IMR-90 (cell line): ENCODE measurements around the gene NR1I3. TPM values are rescaled to one million over a fixed set of nuclear protein-coding genes. Genes with fewer than 3 reads are reported as not detected.

Experiments
- ATAC-seq: fragments of 200-7000 bp; cut with Tn5 transposase; 2 replicates; pipeline ENCODE4 v1.9.1; 2020; ENCODE audit warnings: low read depth, mild to moderate bottlenecking, moderate library complexity
- BruUV-seq: library from RNA; stranded (reverse); fragments of 400-500 nt; replicated peaks from 2 replicates; lab custom pipeline; 2021; lab: Mats Ljungman, UMichigan
- CTCF ChIA-PET: fragments of 300-600 bp; formaldehyde crosslinking; extraction: SDS; loops from one replicate; lab custom pipeline; 2021; ENCODE audit warnings: antibody characterized with exemption; lab: Yijun Ruan, JAX
- POLR2A ChIA-PET: fragments of 300-600 bp; sonication (Branson Sonifier 250); formaldehyde crosslinking; loops from one replicate; lab custom pipeline; 2022; ENCODE audit warnings: antibody characterized with exemption; ENCODE audit not compliant: unreplicated experiment; lab: Charles Lee
- DNase-seq: peaks from one replicate; pipeline ENCODE4 v3.0.0; 2013
- H2AFZ ChIP-seq: replicated peaks from 2 replicates; pipeline ENCODE3; 2013; ENCODE audit warnings: low read length, mild to moderate bottlenecking; ENCODE audit not compliant: poor library complexity
- H2AK5ac ChIP-seq: 2 replicates; pipeline ENCODE4 v1.6.1; 2013; ENCODE audit warnings: low read depth, low read length, inconsistent platforms
- H2AK9ac ChIP-seq: replicated peaks from 2 replicates; pipeline ENCODE3; 2013; ENCODE audit warnings: mild to moderate bottlenecking, low read depth, low read length, moderate library complexity; ENCODE audit not compliant: poor library complexity
- H2BK120ac ChIP-seq: 2 replicates; pipeline ENCODE4 v1.6.1; 2013; ENCODE audit warnings: low read depth, low read length, inconsistent platforms
- H2BK15ac ChIP-seq: 3 replicates; pipeline ENCODE4 v1.6.1; 2013; ENCODE audit warnings: low read depth, low read length, inconsistent platforms
- H2BK20ac ChIP-seq: 2 replicates; pipeline ENCODE4 v1.6.1; 2013; ENCODE audit warnings: low read depth, mild to moderate bottlenecking, inconsistent platforms, low read length, moderate library complexity
- H2BK5ac ChIP-seq: 2 replicates; pipeline ENCODE4 v1.6.1; 2013; ENCODE audit warnings: mild to moderate bottlenecking, low read depth, low read length, inconsistent platforms; ENCODE audit not compliant: poor library complexity, severe bottlenecking
- H3K14ac ChIP-seq: replicated peaks from 2 replicates; pipeline ENCODE4 v1.6.1; 2013; ENCODE audit warnings: low read depth, low read length, inconsistent platforms
- H3K18ac ChIP-seq: 2 replicates; pipeline ENCODE4 v1.6.1; 2013; ENCODE audit warnings: low read depth, low read length, control low read depth
- H3K23ac ChIP-seq: 2 replicates; pipeline ENCODE4 v1.6.1; 2013; ENCODE audit warnings: low read depth, low read length, inconsistent platforms
- H3K27ac ChIP-seq: 2 replicates; pipeline ENCODE4 v1.5.1; 2013; ENCODE audit warnings: mild to moderate bottlenecking, control low read depth, low read length; ENCODE audit not compliant: insufficient read depth
- H3K27me3 ChIP-seq: 2 replicates; pipeline ENCODE4 v1.6.1; 2013; ENCODE audit warnings: low read length; ENCODE audit not compliant: control insufficient read depth, insufficient read depth
- H3K36me3 ChIP-seq: 2 replicates; pipeline ENCODE4 v1.6.1; 2013; ENCODE audit warnings: low read length, mixed read lengths; ENCODE audit not compliant: control insufficient read depth, insufficient read depth
- H3K4ac ChIP-seq: 2 replicates; pipeline ENCODE4 v1.6.1; 2013; ENCODE audit warnings: low read depth, low read length, inconsistent platforms
- H3K4me1 ChIP-seq: 2 replicates; pipeline ENCODE4 v1.6.1; 2013; ENCODE audit warnings: low read length, mixed read lengths; ENCODE audit not compliant: control insufficient read depth, insufficient read depth
- H3K4me2 ChIP-seq: 2 replicates; pipeline ENCODE4 v1.6.1; 2013; ENCODE audit warnings: low read depth, mild to moderate bottlenecking, control low read depth, low read length, moderate library complexity
- H3K4me3 ChIP-seq: 2 replicates; pipeline ENCODE4 v1.5.1; 2013; ENCODE audit warnings: low read depth, mild to moderate bottlenecking, control low read depth, low read length, moderate library complexity; ENCODE audit not compliant: insufficient read depth
- H3K56ac ChIP-seq: 2 replicates; pipeline ENCODE4 v1.6.1; 2013; ENCODE audit warnings: low read length, inconsistent platforms; ENCODE audit not compliant: insufficient read depth; ENCODE audit errors: extremely low read depth
- H3K79me1 ChIP-seq, 2 experiments: 2 replicates each; pipeline ENCODE4 v1.6.1; 2013; ENCODE audit warnings: low read length in 2 of 2, inconsistent platforms in 1 of 2, low read depth in 1 of 2
- H3K9ac ChIP-seq: 2 replicates; pipeline ENCODE4 v1.6.1; 2013; ENCODE audit warnings: low read depth, low read length, control low read depth
- H3K9me1 ChIP-seq: 2 replicates; pipeline ENCODE4 v1.6.1; 2013; ENCODE audit warnings: low read length, inconsistent platforms; ENCODE audit not compliant: insufficient read depth
- H3K9me3 ChIP-seq: 2 replicates; pipeline ENCODE4 v1.6.1; 2013; ENCODE audit warnings: low read length; ENCODE audit not compliant: control insufficient read depth, insufficient read depth
- H4K20me1 ChIP-seq: 2 replicates; pipeline ENCODE4 v1.6.1; 2013; ENCODE audit warnings: low read length, inconsistent platforms; ENCODE audit not compliant: insufficient read depth
- H4K5ac ChIP-seq: 2 replicates; pipeline ENCODE4 v1.6.1; 2013; ENCODE audit warnings: mild to moderate bottlenecking, low read depth, low read length, control low read depth
- H4K8ac ChIP-seq, 2 experiments: 2 replicates each; pipeline ENCODE4 v1.6.1; 2013; ENCODE audit warnings: low read depth in 2 of 2, low read length in 2 of 2, control low read depth in 1 of 2, inconsistent platforms in 1 of 2
- H4K91ac ChIP-seq: 2 replicates; pipeline ENCODE4 v1.6.1; 2013; ENCODE audit warnings: low read depth, low read length, inconsistent platforms; ENCODE audit not compliant: insufficient read depth
- BHLHE40 ChIP-seq: fragments of 150-350 bp; IDR thresholded peaks from 2 replicates; pipeline ENCODE4 v1.6.1; 2016; ENCODE audit warnings: mild to moderate bottlenecking, low read depth, low read length
- CEBPB ChIP-seq: IDR thresholded peaks from 2 replicates; pipeline ENCODE4 v1.6.1; 2012; ENCODE audit warnings: low read depth, low read length, improper control_type of control experiment
- CHD1 ChIP-seq: IDR thresholded peaks from 2 replicates; pipeline ENCODE4 v1.6.1; 2012; ENCODE audit warnings: low read depth, low read length, improper control_type of control experiment
- FOS ChIP-seq: fragments of 150-350 bp; IDR thresholded peaks from 2 replicates; pipeline ENCODE4 v1.6.1; 2016; ENCODE audit warnings: low read depth, low read length
- MAFK ChIP-seq: IDR thresholded peaks from 2 replicates; pipeline ENCODE4 v1.6.1; 2012; ENCODE audit warnings: low read depth, low read length, improper control_type of control experiment
- MAZ ChIP-seq: IDR thresholded peaks from 2 replicates; pipeline ENCODE4 v1.6.1; 2012; ENCODE audit warnings: low read depth, mild to moderate bottlenecking, low read length, improper control_type of control experiment, moderate library complexity, borderline replicate concordance
- MXI1 ChIP-seq: IDR thresholded peaks from 2 replicates; pipeline ENCODE4 v1.6.1; 2012; ENCODE audit warnings: low read depth, mild to moderate bottlenecking, low read length, moderate library complexity, borderline replicate concordance
- NFE2L2 ChIP-seq: fragments of 150-350 bp; IDR thresholded peaks from 2 replicates; pipeline ENCODE4 v1.6.1; 2016; ENCODE audit warnings: low read depth, mild to moderate bottlenecking, low read length
- POLR2A ChIP-seq: IDR thresholded peaks from 2 replicates; pipeline ENCODE4 v1.6.1; 2012; ENCODE audit warnings: mild to moderate bottlenecking, low read depth, low read length
- RAD21 ChIP-seq: IDR thresholded peaks from 2 replicates; pipeline ENCODE4 v1.6.1; 2012; ENCODE audit warnings: low read length, improper control_type of control experiment
- RCOR1 ChIP-seq: IDR thresholded peaks from 2 replicates; pipeline ENCODE4 v1.6.1; 2012; ENCODE audit warnings: mild to moderate bottlenecking, low read length, improper control_type of control experiment; ENCODE audit not compliant: insufficient replicate concordance
- RFX5 ChIP-seq: IDR thresholded peaks from 2 replicates; pipeline ENCODE4 v1.8.0; 2012; ENCODE audit warnings: low read depth, mild to moderate bottlenecking, low read length, moderate library complexity
- WGBS, 2 experiments: methylation state at CpG; one replicate each; pipeline versions ENCODE4 v1.1.5 to v1.1.7; 2013; ENCODE audit warnings: missing lambda C conversion rate in 2 of 2; ENCODE audit not compliant: insufficient read length in 1 of 2; ENCODE audit errors: extremely low coverage in 2 of 2; 5-methylcytosine and 5-hydroxymethylcytosine counted together
- dilution Hi-C: fragments of 300-500 bp; cut with HindIII; formaldehyde crosslinking; loops from one replicate; pipeline ENCODE4 v1.14.3; 2018; ENCODE audit warnings: low sequenced_read_pairs; ENCODE audit not compliant: unreplicated experiment
- in situ Hi-C: fragments of 300-500 bp; cut with MboI; formaldehyde crosslinking; loops from 3 replicates; pipeline ENCODE4 v1.14.3; 2019; ENCODE audit warnings: low sequenced_read_pairs, inconsistent platforms, mixed read lengths
- intact Hi-C: fragments of 100-400 bp; cut with micrococcal nuclease; formaldehyde crosslinking; loops from 2 replicates; pipeline ENCODE4 v1.10.0; 2022
- polyA plus RNA-seq, 3 experiments: library from polyadenylated mRNA; depleted of rRNA; stranded (reverse); fragments of >200 nt; gene quantifications; 2 replicates each; pipeline ENCODE4 v1.2.3, GENCODE V29; 2012; ENCODE audit warnings: low replicate concordance in 1 of 3
- total RNA-seq: library from RNA; depleted of rRNA; stranded (reverse); fragments of >200 nt; gene quantifications from 2 replicates; pipeline ENCODE4 v1.2.3, GENCODE V29; 2012
- TF ChIP-seq, protein P1 (sequence below): fragments of 150-350 bp; IDR thresholded peaks from 2 replicates; pipeline ENCODE4 v1.6.1; 2016; ENCODE audit warnings: low read depth, mild to moderate bottlenecking, low read length, moderate library complexity, borderline replicate concordance
- TF ChIP-seq, protein P2 (sequence below): conservative IDR thresholded peaks from 2 replicates; pipeline ENCODE4 v1.5.1; 2012; ENCODE audit warnings: mild to moderate bottlenecking, low read depth, low read length, improper control_type of control experiment

Gene NR1I3
- total and polyA plus RNA-seq, 2 of the 4 experiments (the other 2 are of a cell fraction) = not detected

DNA sequence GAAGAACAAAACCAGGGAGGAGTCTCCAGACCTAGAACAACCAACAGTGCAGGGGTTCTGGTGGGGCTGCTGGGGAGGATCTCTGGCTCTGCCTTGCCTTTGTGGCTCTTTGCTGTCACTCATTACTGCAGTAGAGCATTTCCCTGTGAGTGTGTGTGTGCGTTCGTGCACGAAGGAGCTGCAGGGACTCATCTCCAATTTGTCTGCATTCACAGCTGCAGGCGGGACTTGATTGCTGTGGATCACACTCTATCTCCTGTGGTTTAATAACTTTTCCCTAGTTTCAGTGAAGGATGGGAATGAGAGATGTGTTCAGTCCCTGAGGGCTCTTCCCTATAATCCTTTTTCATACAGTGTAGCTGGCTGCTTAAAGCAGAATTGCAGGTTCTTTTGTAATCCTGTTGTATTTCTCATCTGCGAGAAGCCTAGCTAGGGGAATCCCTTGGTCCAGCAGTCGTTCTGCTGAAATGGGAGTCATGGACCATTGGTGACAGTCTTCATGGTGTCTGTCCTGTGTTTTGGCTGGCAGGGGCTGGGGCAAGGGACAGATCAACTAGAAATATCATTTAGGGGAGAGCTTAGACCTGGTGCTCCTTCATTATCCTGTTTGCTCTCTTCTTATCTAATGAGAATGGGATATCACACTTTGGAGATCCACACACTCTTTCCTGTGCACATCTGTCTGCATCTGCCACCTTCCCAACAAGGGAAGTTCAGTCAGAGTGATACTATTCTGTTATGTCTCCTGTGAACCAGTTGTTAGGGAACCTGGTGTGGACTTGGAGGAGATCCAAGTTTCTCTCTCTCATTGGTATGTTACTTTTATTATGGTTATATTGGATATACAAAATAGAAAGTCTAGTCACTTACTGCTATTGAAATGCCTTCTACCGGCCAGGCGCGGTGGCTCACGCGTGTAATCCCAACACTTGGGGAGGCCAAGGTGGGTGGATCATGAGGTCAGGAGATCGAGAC lies 23.5 kb upstream of the NR1I3 start:
- no TSS peak for BruUV-seq
- H2AFZ ChIP-seq = no peak overlapping the region
- H3K18ac ChIP-seq = no peak overlapping the region
- no peak overlapping the region for H3K56ac ChIP-seq
- no peak overlapping the region for H2BK15ac ChIP-seq
- H2BK120ac ChIP-seq = no peak overlapping the region
- no peaks in the 10 kb centered on the region for H4K20me1 ChIP-seq
- intact Hi-C loops = no loop called here
- H3K9me3 ChIP-seq = peaks cover 11% of the 10 kb centered on the region
- no peak overlapping the region for H3K4me2 ChIP-seq
- ChIA-PET CTCF (interaction anchor here (0.6 kb wide), 1 partner anchor 229 kb away, joined by 3 read pairs; no protein-coding TSS in a partner anchor), POLR2A (no interaction called here)
- H3K14ac ChIP-seq = no peak overlapping the region
- no peak overlapping the region for H4K8ac ChIP-seq
- dilution Hi-C loops = no loop called here
- no peak overlapping the region for H3K4ac ChIP-seq
- no peak overlapping the region for H2AK9ac ChIP-seq
- H4K91ac ChIP-seq = no peak overlapping the region
- H3K27ac ChIP-seq = no peak overlapping the region
- H2AK5ac ChIP-seq = no peak overlapping the region
- peaks cover 36% of the 10 kb centered on the region for H3K27me3 ChIP-seq
- no peaks in the 10 kb centered on the region for H3K4me1 ChIP-seq
- no peak overlapping the region for H2BK5ac ChIP-seq
- no peaks in the 10 kb centered on the region for H3K36me3 ChIP-seq
- H3K79me1 ChIP-seq = no peaks in the 10 kb centered on the region
- ATAC-seq (no peak), DNase-seq (no peak)
- no peak overlapping the region for H4K5ac ChIP-seq
- H3K4me3 ChIP-seq = no peak overlapping the region
- in situ Hi-C loops = no loop called here
- no peak overlapping the region for H3K23ac ChIP-seq
- no peak overlapping the region for H3K9ac ChIP-seq
- 53% methylated on average over 2 of the region's 12 CpGs; no CpG with 5 or more reads in 1 of the 2 experiments for WGBS, 2 experiments
- no peaks in the 10 kb centered on the region for H3K9me1 ChIP-seq
- no peak overlapping the region for H2BK20ac ChIP-seq
- no peak for TF ChIP-seq NFE2L2
- no peak for TF ChIP-seq RAD21
- no peak for TF ChIP-seq MXI1
- no peak for TF ChIP-seq CHD1
- TF ChIP-seq, protein P1, sequence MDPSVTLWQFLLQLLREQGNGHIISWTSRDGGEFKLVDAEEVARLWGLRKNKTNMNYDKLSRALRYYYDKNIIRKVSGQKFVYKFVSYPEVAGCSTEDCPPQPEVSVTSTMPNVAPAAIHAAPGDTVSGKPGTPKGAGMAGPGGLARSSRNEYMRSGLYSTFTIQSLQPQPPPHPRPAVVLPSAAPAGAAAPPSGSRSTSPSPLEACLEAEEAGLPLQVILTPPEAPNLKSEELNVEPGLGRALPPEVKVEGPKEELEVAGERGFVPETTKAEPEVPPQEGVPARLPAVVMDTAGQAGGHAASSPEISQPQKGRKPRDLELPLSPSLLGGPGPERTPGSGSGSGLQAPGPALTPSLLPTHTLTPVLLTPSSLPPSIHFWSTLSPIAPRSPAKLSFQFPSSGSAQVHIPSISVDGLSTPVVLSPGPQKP = no peak
- no peak for TF ChIP-seq MAZ
- no peak for TF ChIP-seq RCOR1
- no peak for TF ChIP-seq MAFK
- TF ChIP-seq CEBPB = no peak
- no peak for TF ChIP-seq RFX5
- TF ChIP-seq, protein P2, sequence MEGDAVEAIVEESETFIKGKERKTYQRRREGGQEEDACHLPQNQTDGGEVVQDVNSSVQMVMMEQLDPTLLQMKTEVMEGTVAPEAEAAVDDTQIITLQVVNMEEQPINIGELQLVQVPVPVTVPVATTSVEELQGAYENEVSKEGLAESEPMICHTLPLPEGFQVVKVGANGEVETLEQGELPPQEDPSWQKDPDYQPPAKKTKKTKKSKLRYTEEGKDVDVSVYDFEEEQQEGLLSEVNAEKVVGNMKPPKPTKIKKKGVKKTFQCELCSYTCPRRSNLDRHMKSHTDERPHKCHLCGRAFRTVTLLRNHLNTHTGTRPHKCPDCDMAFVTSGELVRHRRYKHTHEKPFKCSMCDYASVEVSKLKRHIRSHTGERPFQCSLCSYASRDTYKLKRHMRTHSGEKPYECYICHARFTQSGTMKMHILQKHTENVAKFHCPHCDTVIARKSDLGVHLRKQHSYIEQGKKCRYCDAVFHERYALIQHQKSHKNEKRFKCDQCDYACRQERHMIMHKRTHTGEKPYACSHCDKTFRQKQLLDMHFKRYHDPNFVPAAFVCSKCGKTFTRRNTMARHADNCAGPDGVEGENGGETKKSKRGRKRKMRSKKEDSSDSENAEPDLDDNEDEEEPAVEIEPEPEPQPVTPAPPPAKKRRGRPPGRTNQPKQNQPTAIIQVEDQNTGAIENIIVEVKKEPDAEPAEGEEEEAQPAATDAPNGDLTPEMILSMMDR = no peak
- TF ChIP-seq BHLHE40 = no peak
- no peak for TF ChIP-seq POLR2A
- TF ChIP-seq FOS = no peak
